OCI-LY3 (cell line): ENCODE data around the gene MROH2B.

Experiments used
- EZH2phosphoT487 ChIP-seq: fragments of 200-600 bp; shearing (Covaris generic); IDR thresholded peaks from 2 replicates; pipeline ENCODE4 v1.6.1; 2018; ENCODE audit warnings: antibody characterized with exemption, mixed run types, low read depth
- TF ChIP-seq, protein P1 (sequence below): fragments of 200-600, 300-600 bp; sonication (generic); IDR thresholded peaks from 2 replicates; pipeline ENCODE4 v1.5.1; 2014; ENCODE audit warnings: antibody characterized with exemption, low read length, low read depth

DNA sequence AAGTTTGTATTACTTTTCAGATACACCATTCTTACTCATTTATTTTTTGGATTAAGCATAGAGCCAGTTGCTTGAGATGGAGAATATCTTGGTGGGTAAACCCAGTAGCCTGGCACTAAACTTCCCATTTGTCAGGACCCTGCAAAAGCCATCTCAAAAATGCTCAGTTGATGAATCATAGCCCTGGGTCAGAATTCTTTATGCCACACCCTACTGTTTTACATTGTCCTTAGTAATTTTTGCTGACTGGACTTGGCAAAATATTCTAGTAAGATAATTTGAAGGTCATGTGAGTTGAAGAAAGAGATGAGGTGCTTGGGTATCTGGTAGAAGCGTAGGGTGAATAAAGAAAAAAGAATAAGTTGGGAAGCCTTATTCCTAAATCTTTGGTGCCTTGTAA, 111.1 kb downstream of the MROH2B start:
- TF ChIP-seq, protein P1, sequence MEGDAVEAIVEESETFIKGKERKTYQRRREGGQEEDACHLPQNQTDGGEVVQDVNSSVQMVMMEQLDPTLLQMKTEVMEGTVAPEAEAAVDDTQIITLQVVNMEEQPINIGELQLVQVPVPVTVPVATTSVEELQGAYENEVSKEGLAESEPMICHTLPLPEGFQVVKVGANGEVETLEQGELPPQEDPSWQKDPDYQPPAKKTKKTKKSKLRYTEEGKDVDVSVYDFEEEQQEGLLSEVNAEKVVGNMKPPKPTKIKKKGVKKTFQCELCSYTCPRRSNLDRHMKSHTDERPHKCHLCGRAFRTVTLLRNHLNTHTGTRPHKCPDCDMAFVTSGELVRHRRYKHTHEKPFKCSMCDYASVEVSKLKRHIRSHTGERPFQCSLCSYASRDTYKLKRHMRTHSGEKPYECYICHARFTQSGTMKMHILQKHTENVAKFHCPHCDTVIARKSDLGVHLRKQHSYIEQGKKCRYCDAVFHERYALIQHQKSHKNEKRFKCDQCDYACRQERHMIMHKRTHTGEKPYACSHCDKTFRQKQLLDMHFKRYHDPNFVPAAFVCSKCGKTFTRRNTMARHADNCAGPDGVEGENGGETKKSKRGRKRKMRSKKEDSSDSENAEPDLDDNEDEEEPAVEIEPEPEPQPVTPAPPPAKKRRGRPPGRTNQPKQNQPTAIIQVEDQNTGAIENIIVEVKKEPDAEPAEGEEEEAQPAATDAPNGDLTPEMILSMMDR, result no peak
- no peak for TF ChIP-seq EZH2phosphoT487
